Ovary (tissue), 9 donors: ENCODE data around the gene CYFIP2. TPM values are rescaled to one million over a fixed set of nuclear protein-coding genes. Genes with fewer than 3 reads are reported as not detected.

Experiments used
- DNase-seq, 5 donors: peaks; one replicate each; pipeline ENCODE4 v3.0.0-alpha.2; 2019 to 2020
- H3K27ac ChIP-seq, 2 donors: fragments of 200-600 bp; one replicate each; pipeline versions ENCODE4 v1.5.1 to v1.8.0; 2019 to 2022
- H3K27me3 ChIP-seq: fragments of 200-600 bp; one replicate; pipeline ENCODE4 v1.8.0; 2022
- H3K36me3 ChIP-seq: fragments of 200-600 bp; sonication (generic); one replicate; pipeline ENCODE4 v1.5.1; 2019
- H3K4me1 ChIP-seq: one replicate; pipeline ENCODE4 v1.8.1; 2013; ENCODE audit warnings: mild to moderate bottlenecking, moderate library complexity; ENCODE audit not compliant: insufficient read depth
- H3K4me3 ChIP-seq: fragments of 200-600 bp; sonication (generic); one replicate; pipeline ENCODE4 v1.5.1; 2017
- H3K9me3 ChIP-seq, 2 donors: fragments of 200-600 bp in 1 of 2; sonication (generic) in 1 of 2; one replicate each; pipeline versions ENCODE4 v1.5.1 to v1.8.1; 2013 to 2019; ENCODE audit warnings: mild to moderate bottlenecking in 1 of 2, moderate library complexity in 1 of 2
- CTCF ChIP-seq, 3 donors: fragments of 450-650 bp in 2 of 3; fragments of 200-600 bp in 1 of 3; IDR thresholded peaks; one replicate each; pipeline versions ENCODE4 v1.5.1 to v1.8.0; 2016 to 2022; ENCODE audit warnings: antibody characterized with exemption in 3 of 3, mild to moderate bottlenecking in 1 of 3
- EP300 ChIP-seq: sonication (generic); formaldehyde crosslinking; IDR thresholded peaks from one replicate; pipeline ENCODE4 v1.6.1; 2017; ENCODE audit warnings: antibody characterized with exemption
- POLR2A ChIP-seq: fragments of 450-650 bp; IDR thresholded peaks from one replicate; pipeline ENCODE4 v1.6.1; 2017; ENCODE audit warnings: antibody characterized with exemption, mild to moderate bottlenecking, moderate library complexity
- WGBS, 3 donors: extraction: QIAGEN DNeasy Blood & Tissue Kit in 1 of 3; methylation state at CpG; one replicate each; pipeline versions ENCODE4 v1.1.5 to v1.1.7; 2013 to 2017; 5-methylcytosine and 5-hydroxymethylcytosine counted together
- intact Hi-C, 4 donors: fragments of 100-400 bp; cut with DNase I; formaldehyde crosslinking; loops; one replicate each; pipeline versions ENCODE4 v1.11.0 to v1.15.1; 2022 to 2023
- polyA plus RNA-seq, 2 donors: library from polyadenylated mRNA; stranded (reverse); fragments of 200-250 nt in 1 of 2; fragments of 350-450 nt in 1 of 2; fragmentation: Illumina TruSeq in 1 of 2; extraction: RNeasy Lipid Tissue Mini Kit (QIAGEN cat#74804) in 1 of 2; gene quantifications; one replicate each; pipeline ENCODE4 v1.2.3, GENCODE V29; 2013 to 2014
- total RNA-seq, 7 donors: library from RNA; depleted of rRNA in 2 of 7; stranded (reverse); fragments of >200 nt in 2 of 7; fragmentation: NEBNext Ultra II Directional in 3 of 7; extraction: Animal tissue kit (Norgen Biotek cat#: 25700) in 3 of 7; gene quantifications; one replicate each; pipeline versions ENCODE4 v1.1.0 to v1.2.4, GENCODE V29; 2016 to 2023
- donor health status: DM: no; HTN: no; CAD: no; lungs with moderate emphysema.
- donor health status: DM: no; HTN: no; CAD: no.
- donor health status: Bipolar disorder and iron deficiency.
- donor health status: DM: yes; HTN: yes; CAD: no.
- donor health status: DM: no; HTN: no; CAD: no.
- donor health status: DM: yes; HTN: yes; CAD: no.

CYFIP2 gene
- total and polyA plus RNA-seq, 9 donors = 4.9 to 39.8 (median 17.1) TPM

- intact Hi-C loops = no loop called here
- TF ChIP-seq CTCF (IDR thresholded peaks at IDR 0.05) = no peak
Measured at GRCh38 chr5:157219491-157220271, 46.2 kb upstream of the CYFIP2 start.

GRCh38 chr5:157221959-157222358 lies 44.0 kb upstream of the CYFIP2 start:
- TF ChIP-seq CTCF (IDR thresholded peaks at IDR 0.05) (no peak), POLR2A (no peak), EP300 (no peak)
- no peak overlapping the region for H3K4me3 ChIP-seq
- H3K27me3 ChIP-seq = no peaks in the 10 kb centered on the region
- H3K9me3 ChIP-seq = no peaks in the 10 kb centered on the region
- intact Hi-C loops = no loop called here
- DNase-seq = no peak
- 81 to 92% (median 82%) methylated on average over 5 of the region's 5 CpGs for WGBS, 3 donors
- no peaks in the 10 kb centered on the region for H3K36me3 ChIP-seq
- no peaks in the 10 kb centered on the region for H3K4me1 ChIP-seq
- H3K27ac ChIP-seq = no peak overlapping the region

More at GRCh38 chr5:157219491-157220271, 46.2 kb upstream of the CYFIP2 start:
- Histone ChIP-seq H3K9me3 (no peaks in the 10 kb centered on the region), H3K4me1 (no peaks in the 10 kb centered on the region), H3K27ac (no peak overlapping the region), H3K36me3 (no peaks in the 10 kb centered on the region), H3K4me3 (no peak overlapping the region), H3K27me3 (no peaks in the 10 kb centered on the region)
- WGBS, 3 donors = 65 to 76% (median 75%) methylated on average over 9 of the region's 9 CpGs
- DNase-seq = no peak

- DNase-seq = no peak
- Histone ChIP-seq H3K4me1 (no peaks in the 10 kb centered on the region), H3K4me3 (no peak overlapping the region), H3K27me3 (no peaks in the 10 kb centered on the region), H3K27ac (no peak overlapping the region), H3K36me3 (no peaks in the 10 kb centered on the region), H3K9me3 (no peaks in the 10 kb centered on the region)
- TF ChIP-seq EP300 (no peak), CTCF (IDR thresholded peaks at IDR 0.05) (no peak), POLR2A (no peak)
- intact Hi-C loops = no loop called here
- WGBS, 3 donors = 87 to 88% (median 88%) methylated on average over 10 of the region's 10 CpGs
Measured at GRCh38 chr5:157222506-157223230, 43.3 kb upstream of the CYFIP2 start.

GRCh38 chr5:157225469-157226422 lies 40.2 kb upstream of the CYFIP2 start:
- Histone ChIP-seq H3K4me1 (no peaks in the 10 kb centered on the region), H3K27me3 (no peaks in the 10 kb centered on the region), H3K36me3 (no peaks in the 10 kb centered on the region), H3K9me3 (no peaks in the 10 kb centered on the region), H3K4me3 (no peak overlapping the region), H3K27ac (no peak overlapping the region)
- no peak for DNase-seq
- intact Hi-C loops = no loop called here
- no peak for TF ChIP-seq POLR2A
- no peak for TF ChIP-seq EP300
- no peak for TF ChIP-seq CTCF (IDR thresholded peaks at IDR 0.05)
- 58 to 72% (median 70%) methylated on average over 6 of the region's 6 CpGs for WGBS, 3 donors
